H1 (cell line): Measurements from ENCODE around the gene FGFR2.

Experiments used
- CEBPB ChIP-seq: IDR thresholded peaks from 2 replicates; pipeline ENCODE4 v1.6.1; 2012; ENCODE audit warnings: low read depth, low read length
- CHD7 ChIP-seq: fragments of 300-600 bp; sonication (generic); IDR thresholded peaks from 2 replicates; pipeline ENCODE4 v1.7.1; 2012; ENCODE audit warnings: low read length, moderate library complexity, mild to moderate bottlenecking, inconsistent platforms; ENCODE audit not compliant: insufficient replicate concordance
- CTCF ChIP-seq, 3 experiments: IDR thresholded peaks; 1 replicate in 2 of 3; 2 replicates in 1 of 3; pipeline versions ENCODE4 v1.5.1 to v1.6.1; 2011; ENCODE audit warnings: low read length in 3 of 3, mild to moderate bottlenecking in 3 of 3, inconsistent platforms in 2 of 3, low read depth in 1 of 3, moderate library complexity in 1 of 3; ENCODE audit not compliant: insufficient read depth in 1 of 3; ENCODE audit errors: control extremely low read depth in 1 of 3
- EZH2 ChIP-seq: fragments of 200-600 bp; sonication (generic); IDR thresholded peaks from 2 replicates; pipeline ENCODE4 v1.7.1; 2012; ENCODE audit warnings: low read depth, mild to moderate bottlenecking, moderate library complexity, low read length, inconsistent platforms; ENCODE audit not compliant: severe bottlenecking
- GABPA ChIP-seq: IDR thresholded peaks from 2 replicates; pipeline ENCODE4 v1.6.1; 2011; ENCODE audit warnings: mild to moderate bottlenecking, low read length, moderate library complexity, borderline replicate concordance; ENCODE audit not compliant: insufficient read depth
- POLR2A ChIP-seq, 2 experiments: IDR thresholded peaks; 1 replicate in 1 of 2; 2 replicates in 1 of 2; pipeline ENCODE4 v1.6.1; 2011; ENCODE audit warnings: low read depth in 2 of 2, low read length in 2 of 2, mild to moderate bottlenecking in 2 of 2; ENCODE audit errors: control extremely low read depth in 1 of 2
- POU5F1 ChIP-seq: IDR thresholded peaks from 2 replicates; pipeline ENCODE4 v1.6.1; 2011; ENCODE audit warnings: low read depth, mild to moderate bottlenecking, low read length, moderate library complexity
- RFX5 ChIP-seq: IDR thresholded peaks from 2 replicates; pipeline ENCODE4 v1.6.1; 2011; ENCODE audit warnings: low read depth, low read length, improper control_type of control experiment, borderline replicate concordance
- RNF2 ChIP-seq: fragments of 200-900, 300-1000 bp; sonication (generic); IDR thresholded peaks from 2 replicates; pipeline ENCODE4 v1.7.1; 2016; ENCODE audit warnings: borderline replicate concordance, low read depth, mild to moderate bottlenecking, antibody characterized with exemption, low read length; ENCODE audit not compliant: poor library complexity, severe bottlenecking; ENCODE audit errors: missing control alignments
- SP1 ChIP-seq: IDR thresholded peaks from 2 replicates; pipeline ENCODE4 v1.6.1; 2011; ENCODE audit warnings: low read depth, low read length
- SRF ChIP-seq: IDR thresholded peaks from 2 replicates; pipeline ENCODE4 v1.6.1; 2011; ENCODE audit warnings: mild to moderate bottlenecking, low read depth, low read length, moderate library complexity
- TEAD4 ChIP-seq: IDR thresholded peaks from 2 replicates; pipeline ENCODE4 v1.6.1; 2012; ENCODE audit warnings: low read depth, low read length, inconsistent platforms, mixed read lengths

- no peak for TF ChIP-seq CTCF (IDR thresholded peaks at IDR 0.05; ENCODE audit: control extremely low read depth in 1 of 3, insufficient read depth in 1 of 3, low read depth in 1 of 3, low read length in 3 of 3)
- no peak for TF ChIP-seq GABPA
- no peak for TF ChIP-seq EZH2
- no peak for TF ChIP-seq RNF2
- no peak for TF ChIP-seq POU5F1
- TF ChIP-seq SRF = no peak
- no peak for TF ChIP-seq CEBPB
- no peak for TF ChIP-seq TEAD4
- TF ChIP-seq RFX5 = no peak
- no peak for TF ChIP-seq SP1
- no peak for TF ChIP-seq POLR2A (IDR thresholded peaks at IDR 0.05; ENCODE audit: control extremely low read depth in 1 of 2, low read depth in 2 of 2, low read length in 2 of 2)
- no peak for TF ChIP-seq CHD7
Measured at GRCh38 chr10:121583857-121584256, 14.4 kb downstream of the FGFR2 start.
